Glutamatergic neuron (in vitro differentiated cells): ENCODE data around the gene GUCY2D. TPM values are rescaled to one million over a fixed set of nuclear protein-coding genes. Genes with fewer than 3 reads are reported as not detected.

ENCODE experiments used
- DNase-seq: peaks from one replicate; pipeline ENCODE4 v3.0.0; 2022
- H3K27ac Mint-ChIP-seq: one replicate; pipeline ENCODE4 v1.8.0; 2020; ENCODE audit warnings: mild to moderate bottlenecking, mixed read lengths, inconsistent platforms; ENCODE audit not compliant: unreplicated experiment
- H3K27me3 Mint-ChIP-seq: one replicate; pipeline ENCODE4 v1.8.0; 2020; ENCODE audit warnings: mild to moderate bottlenecking, moderate library complexity, mixed read lengths, inconsistent platforms; ENCODE audit not compliant: unreplicated experiment
- H3K36me3 Mint-ChIP-seq: one replicate; pipeline ENCODE4 v1.8.0; 2020; ENCODE audit warnings: mild to moderate bottlenecking, mixed read lengths, inconsistent platforms; ENCODE audit not compliant: unreplicated experiment
- H3K4me1 Mint-ChIP-seq: one replicate; pipeline ENCODE4 v1.8.0; 2020; ENCODE audit warnings: mild to moderate bottlenecking, low read depth, mixed read lengths, inconsistent platforms; ENCODE audit not compliant: unreplicated experiment
- H3K4me3 Mint-ChIP-seq: one replicate; pipeline ENCODE4 v1.8.0; 2020; ENCODE audit warnings: mild to moderate bottlenecking, mixed read lengths, inconsistent platforms; ENCODE audit not compliant: unreplicated experiment
- H3K9me3 Mint-ChIP-seq: one replicate; pipeline ENCODE4 v1.8.0; 2020; ENCODE audit warnings: mild to moderate bottlenecking, moderate library complexity, mixed read lengths, inconsistent platforms; ENCODE audit not compliant: unreplicated experiment
- CTCF ChIP-seq: fragments of 200-600 bp; sonication (generic); IDR thresholded peaks from one replicate; pipeline ENCODE4 v1.5.0; 2021; ENCODE audit not compliant: partially characterized antibody, unreplicated experiment
- total RNA-seq: library from RNA; stranded (reverse); fragmentation: NEBNext Ultra II Directional; extraction: Animal tissue kit (Norgen Biotek cat#: 25700); gene quantifications from one replicate; pipeline ENCODE4 v1.2.1, GENCODE V29; 2021; ENCODE audit not compliant: unreplicated experiment

The GUCY2D gene
- total RNA-seq, 1 donor from 2014 or later = not detected

GRCh38 chr17:8063761-8064534 lies 61.5 kb downstream of the GUCY2D start:
- Mint-ChIP-seq H3K36me3 (no peaks in the 10 kb centered on the region), H3K4me3 (no peak overlapping the region), H3K9me3 (no peaks in the 10 kb centered on the region), H3K4me1 (no peaks in the 10 kb centered on the region), H3K27me3 (peaks cover 26% of the 10 kb centered on the region), H3K27ac (no peak overlapping the region)
- TF ChIP-seq CTCF = no peak
- DNase-seq = no peak

GRCh38 chr17:8064561-8065019 lies 62.2 kb downstream of the GUCY2D start:
- Mint-ChIP-seq H3K27me3 (peaks cover 24% of the 10 kb centered on the region), H3K27ac (no peak overlapping the region), H3K4me3 (no peak overlapping the region), H3K36me3 (no peaks in the 10 kb centered on the region), H3K4me1 (no peaks in the 10 kb centered on the region), H3K9me3 (no peaks in the 10 kb centered on the region)
- no peak for TF ChIP-seq CTCF
- DNase-seq = no peak

GRCh38 chr17:8066841-8067775 lies 64.7 kb downstream of the GUCY2D start:
- Mint-ChIP-seq H3K9me3 (peaks cover 2% of the 10 kb centered on the region), H3K36me3 (no peaks in the 10 kb centered on the region), H3K27ac (no peak overlapping the region), H3K4me1 (no peaks in the 10 kb centered on the region), H3K4me3 (no peak overlapping the region), H3K27me3 (peaks cover 31% of the 10 kb centered on the region)
- TF ChIP-seq CTCF = no peak
- DNase-seq = no peak

GRCh38 chr17:8067806-8068205 lies 65.4 kb downstream of the GUCY2D start:
- TF ChIP-seq CTCF = no peak
- DNase-seq = no peak
- Mint-ChIP-seq H3K4me1 (peaks cover 2% of the 10 kb centered on the region), H3K36me3 (no peaks in the 10 kb centered on the region), H3K27me3 (peaks cover 31% of the 10 kb centered on the region), H3K27ac (no peak overlapping the region), H3K9me3 (peaks cover 2% of the 10 kb centered on the region), H3K4me3 (no peak overlapping the region)
